Duodenal mucosa (tissue), 2 donors: ENCODE measurements around the gene CLDN6.

Experiments used
- H3K27ac ChIP-seq: one replicate; pipeline ENCODE4 v1.7.0; 2013; ENCODE audit warnings: low read depth, low read length
- H3K27me3 ChIP-seq, 2 donors: one replicate each; pipeline ENCODE4 v1.7.0; 2013; ENCODE audit warnings: low read length in 2 of 2, control low read depth in 1 of 2; ENCODE audit not compliant: insufficient read depth in 2 of 2, control insufficient read depth in 1 of 2
- H3K36me3 ChIP-seq, 2 donors: one replicate each; pipeline ENCODE4 v1.7.0; 2013; ENCODE audit warnings: low read length in 2 of 2, control low read depth in 1 of 2; ENCODE audit not compliant: insufficient read depth in 2 of 2, control insufficient read depth in 1 of 2
- H3K4me1 ChIP-seq, 2 donors: one replicate each; pipeline ENCODE4 v1.7.0; 2013; ENCODE audit warnings: low read length in 2 of 2, control low read depth in 1 of 2; ENCODE audit not compliant: insufficient read depth in 2 of 2, control insufficient read depth in 1 of 2
- H3K4me3 ChIP-seq, 2 donors: one replicate each; pipeline ENCODE4 v1.7.0; 2013; ENCODE audit warnings: low read length in 2 of 2, low read depth in 1 of 2
- H3K9ac ChIP-seq, 2 donors: one replicate each; pipeline ENCODE4 v1.7.0; 2013; ENCODE audit warnings: low read length in 2 of 2, low read depth in 1 of 2
- H3K9me3 ChIP-seq, 2 donors: one replicate each; pipeline ENCODE4 v1.7.0; 2013; ENCODE audit warnings: low read length in 2 of 2, control low read depth in 1 of 2; ENCODE audit not compliant: control insufficient read depth in 1 of 2

The CLDN6 gene

GRCh38 chr16:2979669-2980226, 38.2 kb downstream of the CLDN6 start:
- Histone ChIP-seq H3K36me3 (peaks cover 0 to 2% of the 10 kb centered on the region in 2 donors), H3K27ac (no peak overlapping the region), H3K27me3 (no peaks in the 10 kb centered on the region), H3K9me3 (no peaks in the 10 kb centered on the region), H3K4me3 (peak overlapping the region; percentile 83 to 93), H3K9ac (peak overlapping the region in 1 of 2 donors; percentile 19), H3K4me1 (peaks cover 4 to 12% of the 10 kb centered on the region in 2 donors)

DNA sequence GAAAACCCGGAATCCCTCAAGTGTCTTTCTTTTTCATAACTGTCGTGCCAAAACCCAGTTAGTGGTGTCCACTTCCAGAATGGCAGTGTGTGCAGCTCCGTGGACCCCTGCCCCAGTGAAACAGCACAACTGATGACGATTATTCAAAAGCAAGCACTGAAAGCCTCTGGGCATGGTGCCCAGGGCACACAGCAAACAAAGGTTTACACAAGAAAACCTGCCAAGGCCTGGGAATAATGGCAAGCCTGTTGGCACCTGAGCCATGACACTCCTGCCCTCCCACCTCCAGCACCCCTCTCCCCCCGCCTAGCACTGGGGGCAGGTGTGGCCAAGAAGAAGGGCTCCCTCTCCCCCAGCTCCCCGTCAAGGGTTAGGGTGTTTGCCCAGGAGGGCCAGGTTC, 40.5 kb downstream of the CLDN6 start:
- Histone ChIP-seq H3K27ac (no peak overlapping the region), H3K9me3 (no peaks in the 10 kb centered on the region), H3K4me3 (peak overlapping the region in 1 of 2 donors; percentile 10), H3K9ac (no peak overlapping the region), H3K36me3 (peaks cover 0 to 2% of the 10 kb centered on the region in 2 donors), H3K27me3 (no peaks in the 10 kb centered on the region), H3K4me1 (peaks cover 4 to 8% of the 10 kb centered on the region in 2 donors)

DNA sequence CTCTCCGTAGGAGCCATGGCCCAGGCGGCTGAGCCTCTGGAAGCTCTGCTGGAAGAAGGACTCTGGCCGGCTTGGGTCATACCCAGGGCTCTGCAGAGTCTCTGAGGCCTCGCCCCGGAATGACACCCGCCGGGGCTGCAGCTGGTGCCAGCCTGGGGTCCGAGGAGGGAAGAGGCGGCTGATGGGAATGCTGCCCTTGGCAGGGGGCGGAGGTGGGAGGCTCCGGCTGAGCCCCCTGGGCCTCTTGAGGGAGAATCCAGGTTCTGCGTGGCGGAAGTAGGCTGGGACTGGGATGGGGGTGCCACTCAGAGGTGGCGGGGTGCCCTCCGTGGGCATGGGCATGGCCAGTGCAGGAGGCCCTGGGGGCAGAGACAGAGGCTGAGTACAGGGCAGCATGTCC, 41.3 kb downstream of the CLDN6 start:
- Histone ChIP-seq H3K27me3 (no peaks in the 10 kb centered on the region), H3K27ac (no peak overlapping the region), H3K9ac (no peak overlapping the region), H3K4me3 (no peak overlapping the region), H3K4me1 (peaks cover 4 to 8% of the 10 kb centered on the region in 2 donors), H3K36me3 (peaks cover 2 to 3% of the 10 kb centered on the region in 2 donors), H3K9me3 (no peaks in the 10 kb centered on the region)

- Histone ChIP-seq H3K9ac (no peak overlapping the region), H3K27me3 (no peaks in the 10 kb centered on the region)
Observed at GRCh38 chr16:2976201-2976600, 41.8 kb downstream of the CLDN6 start.

GRCh38 chr16:2975161-2975795, 42.7 kb downstream of the CLDN6 start:
- H3K4me1 ChIP-seq: peaks cover 2 to 7% of the 10 kb centered on the region in 2 donors
- no peak overlapping the region for H3K27ac ChIP-seq
- H3K9me3 ChIP-seq: no peaks in the 10 kb centered on the region
- no peak overlapping the region for H3K4me3 ChIP-seq
- H3K36me3 ChIP-seq: peaks cover 2 to 3% of the 10 kb centered on the region in 2 donors
- no peak overlapping the region for H3K9ac ChIP-seq
- no peaks in the 10 kb centered on the region for H3K27me3 ChIP-seq

More at GRCh38 chr16:2976201-2976600, 41.8 kb downstream of the CLDN6 start:
- peaks cover 2 to 3% of the 10 kb centered on the region in 2 donors for H3K36me3 ChIP-seq
- no peaks in the 10 kb centered on the region for H3K9me3 ChIP-seq
- H3K4me3 ChIP-seq: no peak overlapping the region
- peaks cover 4 to 6% of the 10 kb centered on the region in 2 donors for H3K4me1 ChIP-seq
- no peak overlapping the region for H3K27ac ChIP-seq

DNA sequence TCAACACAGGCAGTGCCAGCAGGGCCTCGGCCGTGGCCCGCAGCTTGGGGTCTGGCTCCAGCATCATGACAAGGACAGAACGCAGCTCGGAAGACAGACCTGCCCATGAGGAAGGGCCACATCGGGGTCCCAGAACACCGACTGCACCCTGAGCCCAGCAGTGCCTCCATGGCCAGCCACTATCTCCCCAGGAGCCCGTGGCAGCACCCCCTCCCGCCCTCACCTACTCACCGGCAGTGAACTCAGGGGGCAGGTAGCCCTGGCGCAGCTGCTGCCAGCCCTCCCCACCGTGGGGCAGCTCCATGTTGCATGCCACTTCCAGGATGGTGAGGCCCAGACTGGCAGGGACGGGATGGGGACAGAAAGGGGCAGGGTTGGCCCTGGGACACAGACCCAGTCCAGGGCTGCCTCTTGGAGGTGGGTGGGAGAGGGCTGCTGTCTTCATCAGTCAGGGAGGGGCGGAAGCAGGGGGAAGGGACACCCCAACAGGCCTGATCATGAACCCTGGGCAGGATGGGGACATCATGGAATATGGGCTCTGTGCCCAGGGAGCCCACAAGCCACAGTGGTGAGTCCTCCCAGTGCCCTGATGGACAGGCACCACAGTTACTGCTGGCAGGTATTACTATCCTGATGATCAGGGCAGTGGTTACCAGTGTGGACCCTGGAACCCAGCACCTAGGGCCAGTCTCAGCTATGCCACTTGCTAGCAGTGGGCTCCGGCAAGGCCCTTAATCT, 43.5 kb downstream of the CLDN6 start:
- Histone ChIP-seq H3K9me3 (no peaks in the 10 kb centered on the region), H3K4me3 (no peak overlapping the region), H3K36me3 (peaks cover 2 to 3% of the 10 kb centered on the region in 2 donors), H3K9ac (no peak overlapping the region), H3K27ac (no peak overlapping the region), H3K27me3 (no peaks in the 10 kb centered on the region), H3K4me1 (peaks cover 4 to 7% of the 10 kb centered on the region in 2 donors)

DNA sequence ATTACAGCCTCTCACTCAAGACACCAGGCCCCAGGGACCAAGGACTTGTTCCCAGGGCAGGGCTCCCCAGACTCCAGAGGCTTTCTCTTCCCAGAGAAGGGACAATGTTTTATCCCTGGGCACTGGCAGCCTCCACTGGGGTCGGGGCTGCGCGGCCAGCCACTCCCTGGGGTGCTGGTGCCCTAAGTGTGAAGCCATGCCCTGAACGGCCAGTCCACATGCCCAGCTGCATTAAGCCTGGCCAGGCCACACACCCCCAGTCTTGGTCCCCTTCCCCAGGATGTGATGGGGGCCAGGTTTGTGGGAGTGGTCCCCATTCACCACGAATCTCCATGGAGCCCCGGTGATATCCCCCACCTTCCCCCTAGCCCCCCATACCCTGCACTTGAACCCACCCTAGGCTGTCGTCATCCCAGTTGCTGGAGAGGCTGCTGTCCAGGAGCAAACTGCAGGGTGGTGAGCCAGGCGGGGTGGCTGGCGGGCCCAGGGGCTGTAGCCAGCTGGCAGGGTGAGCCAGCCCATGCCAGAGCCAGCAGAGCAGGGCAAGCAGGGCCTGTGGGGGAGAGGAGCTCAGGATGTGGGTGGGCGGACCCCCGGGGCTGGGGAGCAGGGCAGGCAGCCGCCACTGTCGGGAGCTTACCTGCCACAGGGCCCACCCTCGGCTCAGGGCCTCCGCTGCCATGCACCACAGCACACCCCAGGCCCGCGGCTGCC, 44.2 kb downstream of the CLDN6 start:
- H3K9ac ChIP-seq: no peak overlapping the region
- H3K4me1 ChIP-seq: peaks cover 6 to 10% of the 10 kb centered on the region in 2 donors
- H3K36me3 ChIP-seq: peaks cover 2 to 3% of the 10 kb centered on the region in 2 donors
- H3K27me3 ChIP-seq: no peaks in the 10 kb centered on the region
- no peak overlapping the region for H3K27ac ChIP-seq
- H3K4me3 ChIP-seq: no peak overlapping the region
- no peaks in the 10 kb centered on the region for H3K9me3 ChIP-seq

GRCh38 chr16:2973093-2973492, 44.9 kb downstream of the CLDN6 start:
- no peaks in the 10 kb centered on the region for H3K9me3 ChIP-seq
- H3K4me3 ChIP-seq: no peak overlapping the region
- H3K27me3 ChIP-seq: peaks cover 3 to 4% of the 10 kb centered on the region in 2 donors
- no peak overlapping the region for H3K9ac ChIP-seq
- no peak overlapping the region for H3K27ac ChIP-seq
- H3K4me1 ChIP-seq: peaks cover 12 to 16% of the 10 kb centered on the region in 2 donors
- H3K36me3 ChIP-seq: peaks cover 2 to 3% of the 10 kb centered on the region in 2 donors

GRCh38 chr16:2971985-2972784, 45.8 kb downstream of the CLDN6 start:
- Histone ChIP-seq H3K27me3 (peaks cover 11 to 13% of the 10 kb centered on the region in 2 donors), H3K4me1 (peaks cover 13 to 19% of the 10 kb centered on the region in 2 donors), H3K9ac (no peak overlapping the region), H3K27ac (no peak overlapping the region), H3K36me3 (peaks cover 2 to 3% of the 10 kb centered on the region in 2 donors), H3K9me3 (no peaks in the 10 kb centered on the region), H3K4me3 (no peak overlapping the region)
